ENCODE data around the gene ATG4B. TPM values are rescaled to one million over a fixed set of nuclear protein-coding genes. Genes with fewer than 3 reads are reported as not detected.
A peak's percentile ranks its signal among the peaks of the same experiment; 100 is the strongest.

The ATG4B gene
- total RNA-seq, 1 donor = 93.2 TPM

GRCh38 chr2:241680827-241681599 is 43.5 kb downstream of the ATG4B start:
- DNase-seq (ENCODE audit: low read depth in 2 of 3, low spot score in 2 of 3) = no peak

GRCh38 chr2:241686324-241686649 is 48.8 kb downstream of the ATG4B start:
- no peak for DNase-seq (ENCODE audit: low read depth in 2 of 3, low spot score in 2 of 3)

GRCh38 chr2:241686650-241687425 is 49.3 kb downstream of the ATG4B start, which contains the start of gene DTYMK:
Gene DTYMK, minus strand, starts transcription at chr2:241686815. Its CDS starts 32 bp downstream, at chr2:241686783.
- DNase-seq (ENCODE audit: low read depth in 2 of 3, low spot score in 2 of 3) = peak; percentile 93 to 97 (median 95)

- no peak for DNase-seq (ENCODE audit: low read depth in 2 of 3, low spot score in 2 of 3)
These were observed 51.8 kb downstream of the ATG4B start for GRCh38 chr2:241689306-241689705.

GRCh38 chr2:241690202-241690717 is 52.8 kb downstream of the ATG4B start:
- DNase-seq (ENCODE audit: low read depth in 2 of 3, low spot score in 2 of 3) = no peak

- no peak for DNase-seq (ENCODE audit: low read depth in 2 of 3, low spot score in 2 of 3)
These were observed 55.0 kb downstream of the ATG4B start for GRCh38 chr2:241692448-241692847.

- DNase-seq (ENCODE audit: low read depth in 2 of 3, low spot score in 2 of 3) = no peak
These were observed 58.2 kb downstream of the ATG4B start for GRCh38 chr2:241695651-241696050.

- DNase-seq (ENCODE audit: low read depth in 2 of 3, low spot score in 2 of 3) = no peak
These were observed 63.6 kb downstream of the ATG4B start for GRCh38 chr2:241701149-241701398.

- DNase-seq (ENCODE audit: low read depth in 2 of 3, low spot score in 2 of 3) = peak; percentile 92 to 97 (median 95)
These were observed 64.1 kb downstream of the ATG4B start, which contains the start of gene ING5 for GRCh38 chr2:241701399-241702154. Gene ING5, plus strand, starts transcription at chr2:241702039. Its CDS starts 27 bp downstream, at chr2:241702066.

GRCh38 chr2:241702155-241703031 is 64.9 kb downstream of the ATG4B start:
- DNase-seq (ENCODE audit: low read depth in 2 of 3, low spot score in 2 of 3) = peak; percentile 81 to 91 (median 90)

GRCh38 chr2:241703032-241703604 is 65.6 kb downstream of the ATG4B start:
- no peak for DNase-seq (ENCODE audit: low read depth in 2 of 3, low spot score in 2 of 3)

- DNase-seq (ENCODE audit: low read depth in 2 of 3, low spot score in 2 of 3) = peak in 1 of 3 donors; percentile 27
These were observed 69.0 kb downstream of the ATG4B start for GRCh38 chr2:241706537-241706936.

- DNase-seq (ENCODE audit: low read depth in 2 of 3, low spot score in 2 of 3) = no peak
These were observed 71.4 kb downstream of the ATG4B start for GRCh38 chr2:241708879-241709278.

GRCh38 chr2:241719093-241719492 is 81.6 kb downstream of the ATG4B start:
- DNase-seq (ENCODE audit: low read depth in 2 of 3, low spot score in 2 of 3) = no peak

GRCh38 chr2:241720099-241720498 is 82.6 kb downstream of the ATG4B start:
- no peak for DNase-seq (ENCODE audit: low read depth in 2 of 3, low spot score in 2 of 3)

GRCh38 chr2:241720560-241720959 is 83.1 kb downstream of the ATG4B start:
- DNase-seq (ENCODE audit: low read depth in 2 of 3, low spot score in 2 of 3) = no peak

GRCh38 chr2:241721852-241722251 is 84.4 kb downstream of the ATG4B start:
- no peak for DNase-seq (ENCODE audit: low read depth in 2 of 3, low spot score in 2 of 3)

- no peak for DNase-seq (ENCODE audit: low read depth in 2 of 3, low spot score in 2 of 3)
These were observed 85.5 kb downstream of the ATG4B start for GRCh38 chr2:241722896-241723454.

Data from hematopoietic multipotent progenitor cell (in vitro differentiated cells).